Activated CD8-positive, alpha-beta T cell treated with anti-CD3 and anti-CD28 coated beads for 36 hours (primary cell): ENCODE data around the gene ASB16. TPM values are rescaled to one million over a fixed set of nuclear protein-coding genes. Genes with fewer than 3 reads are reported as not detected.

Experiments
- ATAC-seq: fragments of 200-7000 bp; cut with Tn5 transposase; one replicate; pipeline ENCODE4 v1.10.0; 2021; ENCODE audit warnings: mild to moderate bottlenecking, moderate library complexity
- CTCF ChIA-PET: fragments of 350-600 bp; sonication (Branson Sonifier 250); formaldehyde crosslinking; loops from one replicate; lab custom pipeline; 2021; ENCODE audit warnings: antibody characterized with exemption; lab: Charles Lee
- POLR2A ChIA-PET: fragments of 350-600 bp; sonication (Branson Sonifier 250); formaldehyde crosslinking; loops from one replicate; lab custom pipeline; 2021; ENCODE audit warnings: antibody characterized with exemption; lab: Charles Lee
- DNase-seq: peaks from one replicate; pipeline ENCODE4 v3.0.0-alpha.2; 2020
- H3K27ac Mint-ChIP-seq: one replicate; pipeline ENCODE4 v1.8.0; 2021; ENCODE audit warnings: mild to moderate bottlenecking, mixed read lengths
- H3K27me3 Mint-ChIP-seq: one replicate; pipeline ENCODE4 v1.8.0; 2021; ENCODE audit warnings: mixed read lengths
- H3K36me3 Mint-ChIP-seq: one replicate; pipeline ENCODE4 v1.8.0; 2021; ENCODE audit warnings: low read depth, mixed read lengths
- H3K4me1 Mint-ChIP-seq: one replicate; pipeline ENCODE4 v1.8.0; 2021; ENCODE audit warnings: low read depth, mixed read lengths
- H3K4me3 Mint-ChIP-seq: one replicate; pipeline ENCODE4 v1.8.0; 2021; ENCODE audit warnings: mild to moderate bottlenecking, moderate library complexity, mixed read lengths
- H3K9me3 Mint-ChIP-seq: one replicate; pipeline ENCODE4 v1.8.0; 2021; ENCODE audit warnings: mixed read lengths
- CTCF ChIP-seq: fragments of 200-600 bp; IDR thresholded peaks from one replicate; pipeline ENCODE4 v1.8.0; 2022; ENCODE audit warnings: antibody characterized with exemption, mild to moderate bottlenecking
- intact Hi-C: fragments of 100-400 bp; cut with micrococcal nuclease; formaldehyde crosslinking; loops from one replicate; pipeline ENCODE4 v1.10.0; 2022
- total RNA-seq, 2 experiments: library from RNA; stranded (reverse); gene quantifications; one replicate each; pipeline ENCODE4 v1.2.3, GENCODE V29; 2021

Gene ASB16
- total RNA-seq, 2 experiments from 2014 or later: 0.18 to 0.27 TPM

- peaks cover 20% of the 10 kb centered on the region for H3K36me3 Mint-ChIP-seq
- no peak for ATAC-seq
These were observed 13.8 kb downstream of the ASB16 start for GRCh38 chr17:44184212-44184810.

GRCh38 chr17:44186307-44187130 lies 16.0 kb downstream of the ASB16 start, which contains the start of gene TMUB2:
Gene TMUB2 (plus strand): TSS chr17:44186972. CDS start chr17:44187709, 737 bp downstream.
- CTCF ChIA-PET: interaction anchor here (1.1 to 3.3 kb wide), 11 partner anchors 12 to 176 kb away, joined by 3 to 25 read pairs (median 10); partner anchors contain the start of genes ASB16, GRN, HDAC5 and HROB
- no peak for TF ChIP-seq CTCF
- H3K4me1 Mint-ChIP-seq: peaks cover 33% of the 10 kb centered on the region
- intact Hi-C loops: no loop called here
- peak within 1 kb of the TSS; percentile 99 for H3K27ac Mint-ChIP-seq
- ATAC-seq (peak; percentile 98), DNase-seq (peak; percentile 100)
- no peaks in the 10 kb centered on the region for H3K9me3 Mint-ChIP-seq
- H3K27me3 Mint-ChIP-seq: no peaks in the 10 kb centered on the region
- peak within 1 kb of the TSS; percentile 100 for H3K4me3 Mint-ChIP-seq
- POLR2A ChIA-PET: interaction anchor here (0.6 to 4.8 kb wide), 23 partner anchors 9 to 273 kb away, joined by 3 to 37 read pairs (median 4); partner anchors contain the start of genes ASB16, HDAC5, HROB and RUNDC3A
- peaks cover 32% of the 10 kb centered on the region for H3K36me3 Mint-ChIP-seq

More at GRCh38 chr17:44184212-44184810, 13.8 kb downstream of the ASB16 start:
- CTCF ChIA-PET: interaction anchor here (0.7 to 3.3 kb wide), 11 partner anchors 13 to 179 kb away, joined by 3 to 25 read pairs (median 4); partner anchors contain the start of genes ASB16, FAM171A2 and GRN
- no peak overlapping the region for H3K27ac Mint-ChIP-seq
- TF ChIP-seq CTCF: no peak
- no peaks in the 10 kb centered on the region for H3K27me3 Mint-ChIP-seq
- POLR2A ChIA-PET: interaction anchor here (1.0 to 4.8 kb wide), 4 partner anchors 7 to 118 kb away, joined by 3 to 37 read pairs (median 4); partner anchors contain the start of genes ASB16 and LSM12
- H3K9me3 Mint-ChIP-seq: no peaks in the 10 kb centered on the region
- H3K4me3 Mint-ChIP-seq: peak overlapping the region; percentile 100
- intact Hi-C loops: no loop called here
- DNase-seq: no peak
- peaks cover 33% of the 10 kb centered on the region for H3K4me1 Mint-ChIP-seq

GRCh38 chr17:44187131-44187899 lies 16.8 kb downstream of the ASB16 start:
- peaks cover 28% of the 10 kb centered on the region for H3K36me3 Mint-ChIP-seq
- intact Hi-C loops: no loop called here
- peaks cover 31% of the 10 kb centered on the region for H3K4me1 Mint-ChIP-seq
- no peak for TF ChIP-seq CTCF
- ATAC-seq (peak; percentile 65), DNase-seq (peak; percentile 50)
- peak overlapping the region; percentile 99 for H3K27ac Mint-ChIP-seq
- ChIA-PET CTCF (interaction anchor here (0.6 to 3.3 kb wide), 12 partner anchors 16 to 176 kb away, joined by 3 to 25 read pairs (median 10); partner anchors contain the start of genes ASB16, GRN, HDAC5 and HROB), POLR2A (interaction anchor here (0.6 to 4.8 kb wide), 17 partner anchors 8 to 272 kb away, joined by 3 to 37 read pairs (median 5); partner anchors contain the start of genes ASB16, HROB, TMEM101 and UBTF)
- H3K9me3 Mint-ChIP-seq: no peaks in the 10 kb centered on the region
- no peaks in the 10 kb centered on the region for H3K27me3 Mint-ChIP-seq
- peak overlapping the region; percentile 100 for H3K4me3 Mint-ChIP-seq

GRCh38 chr17:44188576-44189403 lies 18.3 kb downstream of the ASB16 start:
- peak overlapping the region; percentile 100 for H3K4me3 Mint-ChIP-seq
- H3K9me3 Mint-ChIP-seq: no peaks in the 10 kb centered on the region
- peak overlapping the region; percentile 99 for H3K27ac Mint-ChIP-seq
- intact Hi-C loops: no loop called here
- H3K36me3 Mint-ChIP-seq: peaks cover 26% of the 10 kb centered on the region
- no peaks in the 10 kb centered on the region for H3K27me3 Mint-ChIP-seq
- POLR2A ChIA-PET: interaction anchor here (0.7 to 2.1 kb wide), 10 partner anchors 9 to 28 kb away, joined by 3 to 13 read pairs (median 4); no protein-coding TSS in a partner anchor
- TF ChIP-seq CTCF: no peak
- peaks cover 27% of the 10 kb centered on the region for H3K4me1 Mint-ChIP-seq
- DNase-seq (no peak), ATAC-seq (no peak)
- CTCF ChIA-PET: interaction anchor here (0.8 to 2.5 kb wide), 3 partner anchors 15 to 245 kb away, joined by 3 to 9 read pairs (median 7); no protein-coding TSS in a partner anchor
